T-helper 2 cell treated with Interferon-gamma antibody and Interleukin-4, amounts not matched to agents 5 μg/mL and 100 μg/mL, for 36 hours (primary cell): ENCODE measurements around the gene ZNF626.

Experiments
- DNase-seq: peaks from one replicate; pipeline ENCODE4 v3.0.0; 2021; ENCODE audit warnings: low spot score
- H3K27ac Mint-ChIP-seq: one replicate; pipeline ENCODE4 v1.8.0; 2021; ENCODE audit warnings: mild to moderate bottlenecking, mixed read lengths
- H3K27me3 Mint-ChIP-seq: one replicate; pipeline ENCODE4 v1.8.0; 2021; ENCODE audit warnings: low read depth, mixed read lengths
- H3K36me3 Mint-ChIP-seq: one replicate; pipeline ENCODE4 v1.8.0; 2021; ENCODE audit warnings: low read depth, mixed read lengths
- H3K4me1 Mint-ChIP-seq: one replicate; pipeline ENCODE4 v1.8.0; 2021; ENCODE audit warnings: low read depth, mixed read lengths
- H3K4me3 Mint-ChIP-seq: one replicate; pipeline ENCODE4 v1.8.0; 2022; ENCODE audit warnings: mild to moderate bottlenecking, moderate library complexity, mixed read lengths
- H3K9me3 Mint-ChIP-seq: one replicate; pipeline ENCODE4 v1.8.0; 2021; ENCODE audit warnings: mixed read lengths

ZNF626 gene

DNA sequence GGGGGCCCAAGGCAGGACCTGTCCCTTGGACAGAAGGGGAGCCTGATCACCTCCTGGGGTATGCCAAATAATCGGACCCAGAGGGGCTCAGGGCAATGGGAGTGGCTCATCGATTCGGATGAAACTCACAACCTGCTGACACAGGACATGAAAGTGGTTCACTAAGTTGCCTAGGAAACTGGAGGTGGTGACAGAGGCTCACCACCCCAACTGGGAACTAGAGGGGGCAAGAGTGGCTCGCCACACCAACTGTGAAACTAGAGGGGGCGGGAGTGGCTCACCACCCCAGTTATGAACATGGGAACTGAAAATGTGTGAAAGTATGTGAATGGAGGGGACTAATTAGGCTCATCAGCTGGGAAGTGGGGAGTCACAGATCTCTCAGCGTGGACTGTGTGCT lies 49.5 kb downstream of the ZNF626 start:
- DNase-seq, result no peak
- no peak overlapping the region for H3K4me3 Mint-ChIP-seq
- H3K9me3 Mint-ChIP-seq, result peaks cover 64% of the 10 kb centered on the region
- H3K4me1 Mint-ChIP-seq, result no peaks in the 10 kb centered on the region
- H3K27me3 Mint-ChIP-seq, result no peaks in the 10 kb centered on the region
- no peaks in the 10 kb centered on the region for H3K36me3 Mint-ChIP-seq
- H3K27ac Mint-ChIP-seq, result no peak overlapping the region

GRCh38 chr19:20607943-20608342 lies 53.4 kb downstream of the ZNF626 start:
- no peaks in the 10 kb centered on the region for H3K27me3 Mint-ChIP-seq
- DNase-seq, result no peak
- no peaks in the 10 kb centered on the region for H3K36me3 Mint-ChIP-seq
- H3K9me3 Mint-ChIP-seq, result peaks cover 53% of the 10 kb centered on the region
- H3K4me3 Mint-ChIP-seq, result no peak overlapping the region
- H3K27ac Mint-ChIP-seq, result no peak overlapping the region
- no peaks in the 10 kb centered on the region for H3K4me1 Mint-ChIP-seq
